Activated CD8-positive, alpha-beta memory T cell treated with anti-CD3 and anti-CD28 coated beads, Interleukin-2, amount 50 U/mL, for 24 hours (primary cell): Measurements from ENCODE around the gene RAP2C.
A peak's percentile ranks its signal among the peaks of the same experiment; 100 is the strongest.

Source experiments
- DNase-seq: peaks from one replicate; pipeline ENCODE4 v3.0.0-alpha.2; 2020; ENCODE audit errors: extremely low read depth

RAP2C gene

GRCh38 chrX:132219343-132219768, at the start of gene RAP2C:
Gene RAP2C, minus strand, starts transcription at chrX:132219447. Its CDS starts 2,179 bp downstream, at chrX:132217268.
- DNase-seq: peak; percentile 37

GRCh38 chrX:132267392-132267791, 48.1 kb upstream of the RAP2C start:
- DNase-seq: no peak

- DNase-seq: no peak
These were observed 47.5 kb upstream of the RAP2C start for GRCh38 chrX:132266583-132267355.

- no peak for DNase-seq
These were observed 43.9 kb upstream of the RAP2C start for GRCh38 chrX:132263127-132263526.

GRCh38 chrX:132258509-132258908, 39.3 kb upstream of the RAP2C start:
- no peak for DNase-seq

- DNase-seq: no peak
These were observed 37.9 kb upstream of the RAP2C start for GRCh38 chrX:132257116-132257515.

- no peak for DNase-seq
These were observed 16.9 kb upstream of the RAP2C start for GRCh38 chrX:132236121-132236520.

- DNase-seq: no peak
These were observed 16.2 kb upstream of the RAP2C start for GRCh38 chrX:132235488-132235887.

GRCh38 chrX:132231587-132231986, 12.3 kb upstream of the RAP2C start:
- DNase-seq: no peak

GRCh38 chrX:132227383-132228112, 8.3 kb upstream of the RAP2C start:
- DNase-seq: no peak

- DNase-seq: no peak
These were observed 6.9 kb upstream of the RAP2C start for GRCh38 chrX:132226169-132226568.

GRCh38 chrX:132218100-132218812, 991 bp downstream of the RAP2C start:
- DNase-seq: peak; percentile 49

GRCh38 chrX:132217203-132218073, 1.8 kb downstream of the RAP2C start:
- peak; percentile 36 for DNase-seq

- DNase-seq: no peak
These were observed 2.4 kb downstream of the RAP2C start for GRCh38 chrX:132216806-132217202.

- DNase-seq: no peak
These were observed 3.0 kb downstream of the RAP2C start for GRCh38 chrX:132216283-132216682.

- DNase-seq: no peak
These were observed 4.7 kb downstream of the RAP2C start for GRCh38 chrX:132214518-132214917.

GRCh38 chrX:132209527-132209926, 9.7 kb downstream of the RAP2C start:
- no peak for DNase-seq

GRCh38 chrX:132208422-132208821, 10.8 kb downstream of the RAP2C start:
- no peak for DNase-seq

GRCh38 chrX:132207996-132208395, 11.3 kb downstream of the RAP2C start:
- DNase-seq: no peak

GRCh38 chrX:132206259-132206658, 13.0 kb downstream of the RAP2C start:
- no peak for DNase-seq

- DNase-seq: no peak
These were observed 14.6 kb downstream of the RAP2C start for GRCh38 chrX:132204629-132205028.

- DNase-seq: no peak
These were observed 18.3 kb downstream of the RAP2C start for GRCh38 chrX:132200976-132201375.
